Transverse colon (tissue), 4 donors: ENCODE data around the gene ABCD4.

Experiments used
- CTCF ChIP-seq, 5 experiments: fragments of 200-600 bp in 3 of 5; fragments of 450-650 bp in 2 of 5; sonication (generic) in 3 of 5; IDR thresholded peaks; 1 replicate in 2 of 5; 2 replicates in 3 of 5; pipeline ENCODE4 v1.5.1; 2016 to 2017; ENCODE audit warnings: antibody characterized with exemption in 5 of 5, inconsistent platforms in 3 of 5, mild to moderate bottlenecking in 2 of 5, moderate library complexity in 1 of 5
- POLR2A ChIP-seq: fragments of 450-650 bp; IDR thresholded peaks from one replicate; pipeline ENCODE4 v1.6.1; 2016; ENCODE audit warnings: antibody characterized with exemption, mild to moderate bottlenecking, moderate library complexity
- POLR2AphosphoS5 ChIP-seq, 3 donors: sonication (generic); formaldehyde crosslinking; IDR thresholded peaks; one replicate each; pipeline ENCODE4 v1.6.1; 2016; ENCODE audit warnings: antibody characterized with exemption in 3 of 3

- no peak for TF ChIP-seq CTCF (IDR thresholded peaks at IDR 0.05)
- no peak for TF ChIP-seq POLR2A
- no peak for TF ChIP-seq POLR2AphosphoS5 (IDR thresholded peaks at IDR 0.05)
These were observed 6.7 kb downstream of the ABCD4 start for GRCh38 chr14:74296037-74296467.
